ENCODE measurements around the gene C1orf50. TPM values are rescaled to one million over a fixed set of nuclear protein-coding genes. Genes with fewer than 3 reads are reported as not detected.
"Not testable (repeated sequence)": the region's sequence is repeated elsewhere in the genome, so short reads cannot be mapped to it uniquely, and the experiment has no call there.

Gene C1orf50
- total RNA-seq = 8.7 TPM
- long read RNA-seq, full-length matches to known transcripts = 5 of 7 reads
- long read RNA-seq, partial matches to known transcripts = 0 of 7 reads
- long read RNA-seq, other reads (novel, unspliced or antisense) = 2 of 7 reads

- intact Hi-C loops (cut with DNase I) = loop anchor here (2.0 kb wide), 1 partner anchor 50 kb away; the partner anchor contains the start of genes ERMAP and SVBP
- ATAC-seq (peak; percentile 98), DNase-seq (ENCODE audit: missing footprints) (peak; percentile 100)
Observed at GRCh38 chr1:42766741-42767509, at the start of gene C1orf50, which contains the start of gene P3H1. TSS of gene C1orf50 (plus strand) at chr1:42767249. CDS start at chr1:42767312, 63 bp downstream. TSS of gene P3H1 (minus strand) at chr1:42767028. CDS start at chr1:42766971, 57 bp downstream.

- no peak for DNase-seq (ENCODE audit: missing footprints)
- intact Hi-C loops (cut with DNase I) = no loop called here
- no peak for ATAC-seq
Observed at GRCh38 chr1:42720868-42721267, 46.2 kb upstream of the C1orf50 start.

GRCh38 chr1:42721926-42722325, 45.1 kb upstream of the C1orf50 start:
- intact Hi-C loops (cut with DNase I) = no loop called here
- ATAC-seq (no peak), DNase-seq (ENCODE audit: missing footprints) (no peak)

GRCh38 chr1:42722403-42722802, 44.6 kb upstream of the C1orf50 start:
- DNase-seq (ENCODE audit: missing footprints); intact Hi-C loops (cut with DNase I); ATAC-seq: not testable (repeated sequence)

- intact Hi-C loops (cut with DNase I) = no loop called here
- ATAC-seq (no peak), DNase-seq (ENCODE audit: missing footprints) (no peak)
Observed at GRCh38 chr1:42723511-42723910, 43.5 kb upstream of the C1orf50 start.

- DNase-seq (ENCODE audit: missing footprints); ATAC-seq; intact Hi-C loops (cut with DNase I): not testable (repeated sequence)
Observed at GRCh38 chr1:42725820-42726219, 41.2 kb upstream of the C1orf50 start.

- intact Hi-C loops (cut with DNase I) = no loop called here
- no peak for DNase-seq (ENCODE audit: missing footprints)
- no peak for ATAC-seq
Observed at GRCh38 chr1:42730002-42730401, 37.0 kb upstream of the C1orf50 start.

GRCh38 chr1:42730988-42731387, 36.1 kb upstream of the C1orf50 start:
- intact Hi-C loops (cut with DNase I) = no loop called here
- DNase-seq (ENCODE audit: missing footprints) (no peak), ATAC-seq (no peak)

- no peak for DNase-seq (ENCODE audit: missing footprints)
- intact Hi-C loops (cut with DNase I) = no loop called here
- ATAC-seq = no peak
Observed at GRCh38 chr1:42731585-42731984, 35.5 kb upstream of the C1orf50 start.

GRCh38 chr1:42732126-42732680, 34.8 kb upstream of the C1orf50 start:
- ATAC-seq (peak; percentile 33), DNase-seq (ENCODE audit: missing footprints) (no peak)
- intact Hi-C loops (cut with DNase I) = no loop called here

GRCh38 chr1:42733415-42734200, 33.4 kb upstream of the C1orf50 start:
- ATAC-seq (no peak), DNase-seq (ENCODE audit: missing footprints) (no peak)
- intact Hi-C loops (cut with DNase I) = no loop called here

- intact Hi-C loops (cut with DNase I) = no loop called here
- ATAC-seq (no peak), DNase-seq (ENCODE audit: missing footprints) (no peak)
Observed at GRCh38 chr1:42734201-42735035, 32.6 kb upstream of the C1orf50 start.

- intact Hi-C loops (cut with DNase I) = no loop called here
- ATAC-seq (no peak), DNase-seq (ENCODE audit: missing footprints) (no peak)
Observed at GRCh38 chr1:42735056-42735455, 32.0 kb upstream of the C1orf50 start.

- DNase-seq (ENCODE audit: missing footprints) (no peak), ATAC-seq (no peak)
- intact Hi-C loops (cut with DNase I) = no loop called here
Observed at GRCh38 chr1:42735477-42736105, 31.5 kb upstream of the C1orf50 start.

GRCh38 chr1:42736152-42736551, 30.9 kb upstream of the C1orf50 start:
- ATAC-seq (no peak), DNase-seq (ENCODE audit: missing footprints) (no peak)
- intact Hi-C loops (cut with DNase I) = no loop called here

GRCh38 chr1:42736571-42737200, 30.4 kb upstream of the C1orf50 start:
- intact Hi-C loops (cut with DNase I) = no loop called here

GRCh38 chr1:42737257-42737656, 29.8 kb upstream of the C1orf50 start:
- DNase-seq (ENCODE audit: missing footprints) (no peak), ATAC-seq (peak; percentile 37)
- intact Hi-C loops (cut with DNase I) = no loop called here

More at GRCh38 chr1:42736571-42737200, 30.4 kb upstream of the C1orf50 start:
- ATAC-seq (no peak), DNase-seq (ENCODE audit: missing footprints) (no peak)

Data from Right ventricle myocardium inferior (tissue), 1 donor.